ENCODE results near the gene PPP2R3C. TPM values are rescaled to one million over a fixed set of nuclear protein-coding genes. Genes with fewer than 3 reads are reported as not detected.
"Not testable (repeated sequence)": the region's sequence is repeated elsewhere in the genome, so short reads cannot be mapped to it uniquely, and the experiment has no call there.

PPP2R3C gene
- total and polyA plus RNA-seq, 3 experiments from 2014 or later = 46.9 to 78.6 (median 48.1) TPM

DNA sequence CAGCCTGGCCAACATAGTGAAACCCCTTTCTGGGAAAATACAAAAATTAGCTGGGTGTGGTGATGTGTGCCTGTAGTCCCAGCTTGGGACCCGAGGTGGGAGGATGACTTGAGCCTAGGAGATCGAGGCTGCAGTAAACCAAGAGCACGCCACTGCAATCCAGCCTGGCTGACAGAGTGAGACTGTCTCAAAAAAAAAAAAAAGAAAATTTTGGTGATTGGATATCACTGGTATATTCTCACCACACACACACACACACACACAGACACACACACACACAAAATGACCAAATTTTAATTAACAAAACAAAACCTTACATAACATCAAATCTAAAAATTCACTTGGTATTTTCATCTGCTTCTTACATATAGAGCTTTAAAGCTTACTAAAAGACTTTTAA, 79.2 kb downstream of the PPP2R3C start:
- no peak for DNase-seq
- Mint-ChIP-seq H3K27me3 (peaks cover 0 to 4% of the 10 kb centered on the region in 2 donors), H3K27ac (peak overlapping the region in 6 of 8 donors; percentile 19 to 89 (median 74)), H3K4me1 (peaks cover 14 to 22% (median 21%) of the 10 kb centered on the region in 3 donors), H3K36me3 (peaks cover 0 to 12% (median 0%) of the 10 kb centered on the region in 3 donors), H3K4me3 (peak overlapping the region in 1 of 7 donors; percentile 53), H3K9me3 (no peaks in the 10 kb centered on the region)
- ChIA-PET CTCF (interaction anchor here (1.6 kb wide), 1 partner anchor 62 kb away, joined by 3 read pairs; no protein-coding TSS in a partner anchor), POLR2A (no interaction called here)
- H3K36me3 ChIP-seq (ENCODE audit: insufficient read depth, low read length) = no peaks in the 10 kb centered on the region
- H3K4me3 ChIP-seq (ENCODE audit: low read length) = no peak overlapping the region
- H3K9me3 ChIP-seq (ENCODE audit: low read length) = no peaks in the 10 kb centered on the region
- H3K27me3 ChIP-seq (ENCODE audit: insufficient read depth, low read length, poor library complexity, severe bottlenecking) = no peaks in the 10 kb centered on the region
- peaks cover 14% of the 10 kb centered on the region for H3K4me1 ChIP-seq (ENCODE audit: insufficient read depth, low read length)
- H3K27ac ChIP-seq (ENCODE audit: low read depth, low read length) = no peak overlapping the region

DNA sequence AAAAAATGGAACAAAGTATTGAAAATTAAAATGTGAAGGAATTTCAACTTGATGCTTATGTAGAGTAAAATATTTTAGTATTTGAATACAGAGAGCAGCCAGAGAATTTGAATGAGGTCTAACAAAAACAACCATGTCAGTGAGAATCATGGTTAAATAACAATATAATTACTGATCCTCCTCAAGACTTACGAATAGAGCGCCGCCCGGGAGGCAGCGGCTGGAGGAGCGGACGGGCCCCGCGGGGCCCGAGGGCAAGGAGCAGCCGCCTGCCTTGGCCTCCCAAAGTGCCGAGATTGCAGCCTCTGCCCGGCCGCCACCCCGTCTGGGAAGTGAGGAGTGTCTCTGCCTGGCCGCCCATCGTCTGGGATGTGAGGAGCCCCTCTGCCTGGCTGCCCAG, 83.5 kb downstream of the PPP2R3C start:
- H3K36me3 ChIP-seq (ENCODE audit: insufficient read depth, low read length); H3K27me3 Mint-ChIP-seq; H3K4me3 ChIP-seq (ENCODE audit: low read length); H3K4me1 Mint-ChIP-seq; H3K9me3 ChIP-seq (ENCODE audit: low read length); POLR2A ChIA-PET; DNase-seq; H3K4me1 ChIP-seq (ENCODE audit: insufficient read depth, low read length); H3K27ac ChIP-seq (ENCODE audit: low read depth, low read length); CTCF ChIA-PET; H3K27me3 ChIP-seq (ENCODE audit: insufficient read depth, low read length, poor library complexity, severe bottlenecking); H3K4me3 Mint-ChIP-seq: not testable (repeated sequence)
- H3K36me3 Mint-ChIP-seq = peaks cover 9 to 17% (median 15%) of the 10 kb centered on the region in 3 donors
- H3K9me3 Mint-ChIP-seq = peaks cover 4 to 20% (median 12%) of the 10 kb centered on the region in 5 donors
- H3K27ac Mint-ChIP-seq = peak overlapping the region in 1 of 8 donors; percentile 14

Other genes with a start within 250 kb of the PPP2R3C start
- gene BAZ1A, start 246.6 kb downstream of the PPP2R3C start, total RNA-seq = 10 to 100 TPM; 67.5 to 70.5 TPM
- 14.9 TPM for gene BAZ1A, start 246.6 kb downstream of the PPP2R3C start, polyA plus RNA-seq
- gene SRP54, start 139.0 kb downstream of the PPP2R3C start, total RNA-seq = 10 to 100 TPM; 76.2 to 76.5 TPM
- gene SRP54, start 139.0 kb downstream of the PPP2R3C start, polyA plus RNA-seq = 34.5 TPM
- gene FAM177A1, start 75.7 kb downstream of the PPP2R3C start, total RNA-seq = 10 to 100 TPM; 43.1 to 47.4 TPM
- 54.6 TPM for gene FAM177A1, start 75.7 kb downstream of the PPP2R3C start, polyA plus RNA-seq
- gene PRORP, start 562 bp upstream of the PPP2R3C start, total RNA-seq = 10 to 100 TPM; 36.2 to 39.9 TPM
- gene PRORP, start 562 bp upstream of the PPP2R3C start, polyA plus RNA-seq = 59.2 TPM
- gene PSMA6, start 170.4 kb upstream of the PPP2R3C start, total RNA-seq = 100 to 1,000 TPM; 399 to 400 TPM
- gene PSMA6, start 170.4 kb upstream of the PPP2R3C start, polyA plus RNA-seq = 305 TPM